OCI-LY1 (cell line): ENCODE data around the gene EIF4ENIF1.
A peak's percentile ranks its signal among the peaks of the same experiment; 100 is the strongest.
"Not testable (repeated sequence)": the region's sequence is repeated elsewhere in the genome, so short reads cannot be mapped to it uniquely, and the experiment has no call there.

Source experiments
- H2AFZ ChIP-seq: fragments of 200-600 bp; sonication (generic), shearing (Covaris generic); 2 replicates; pipeline ENCODE4 v1.6.0; 2014; ENCODE audit warnings: antibody characterized with exemption, mild to moderate bottlenecking, low read length
- H3F3A ChIP-seq: fragments of 200-600 bp; sonication (generic), shearing (Covaris generic); 2 replicates; pipeline ENCODE4 v1.6.0; 2014; ENCODE audit warnings: mild to moderate bottlenecking, antibody characterized with exemption, low read length, moderate library complexity; ENCODE audit not compliant: insufficient read depth
- H3K27ac ChIP-seq: fragments of 200-600 bp; sonication (generic); 2 replicates; pipeline ENCODE4 v1.5.1; 2014; ENCODE audit warnings: low read length, mixed run types, mild to moderate bottlenecking, low read depth; ENCODE audit not compliant: poor library complexity, severe bottlenecking
- H3K27me3 ChIP-seq: fragments of 200-600 bp; sonication (generic); 2 replicates; pipeline ENCODE4 v1.6.0; 2014; ENCODE audit warnings: antibody characterized with exemption, mild to moderate bottlenecking, low read length, moderate library complexity; ENCODE audit not compliant: insufficient read depth
- H3K36me3 ChIP-seq: fragments of 200-600 bp; sonication (generic); 2 replicates; pipeline ENCODE4 v1.6.1; 2014; ENCODE audit warnings: mild to moderate bottlenecking, antibody characterized with exemption, low read length, moderate library complexity, mixed read lengths; ENCODE audit not compliant: insufficient read depth
- H3K4me1 ChIP-seq: fragments of 200-600 bp; sonication (generic); 2 replicates; pipeline ENCODE4 v1.5.1; 2014; ENCODE audit warnings: mild to moderate bottlenecking, low read length, moderate library complexity; ENCODE audit not compliant: insufficient read depth, severe bottlenecking
- H3K4me2 ChIP-seq: fragments of 200-600 bp; sonication (generic), shearing (Covaris generic); 2 replicates; pipeline ENCODE4 v1.6.1; 2014; ENCODE audit warnings: low read length
- H3K4me3 ChIP-seq: fragments of 200-600 bp; sonication (generic); 2 replicates; pipeline ENCODE4 v1.5.1; 2014; ENCODE audit warnings: low read length, low read depth, mild to moderate bottlenecking, mixed read lengths; ENCODE audit not compliant: poor library complexity, severe bottlenecking
- H3K79me2 ChIP-seq: fragments of 200-600 bp; shearing (Covaris generic); 2 replicates; pipeline ENCODE4 v1.6.1; 2016; ENCODE audit warnings: mixed run types, low read length, mixed read lengths; ENCODE audit not compliant: insufficient read depth
- H3K9ac ChIP-seq: fragments of 200-600 bp; sonication (generic), shearing (Covaris generic); 2 replicates; pipeline ENCODE4 v1.6.1; 2014; ENCODE audit warnings: mild to moderate bottlenecking, low read length, mixed read lengths
- H3K9me2 ChIP-seq: fragments of 200-600 bp; sonication (generic), shearing (Covaris generic); 2 replicates; pipeline ENCODE4 v1.6.1; 2014; ENCODE audit warnings: low read depth, mild to moderate bottlenecking, low read length, mixed read lengths
- H3K9me3 ChIP-seq: fragments of 200-600 bp; shearing (Covaris generic); 2 replicates; pipeline ENCODE4 v1.6.1; 2014; ENCODE audit warnings: low read length, mixed read lengths
- H4K20me1 ChIP-seq: fragments of 200-600 bp; sonication (generic), shearing (Covaris generic); 2 replicates; pipeline ENCODE4 v1.6.0; 2016; ENCODE audit warnings: mild to moderate bottlenecking, low read length; ENCODE audit not compliant: insufficient read depth
- CTCF ChIP-seq: fragments of 200-600 bp; sonication (generic), shearing (Covaris generic); IDR thresholded peaks from 2 replicates; pipeline ENCODE4 v1.5.1; 2017; ENCODE audit warnings: mild to moderate bottlenecking, antibody characterized with exemption, low read length, moderate library complexity, mixed read lengths
- EZH2 ChIP-seq: fragments of 200-600 bp; sonication (generic), shearing (Covaris generic); IDR thresholded peaks from 2 replicates; pipeline ENCODE4 v1.8.0; 2017; ENCODE audit warnings: borderline replicate concordance, mixed run types, mild to moderate bottlenecking, antibody characterized with exemption, low read length, moderate library complexity, mixed read lengths

The EIF4ENIF1 gene

DNA sequence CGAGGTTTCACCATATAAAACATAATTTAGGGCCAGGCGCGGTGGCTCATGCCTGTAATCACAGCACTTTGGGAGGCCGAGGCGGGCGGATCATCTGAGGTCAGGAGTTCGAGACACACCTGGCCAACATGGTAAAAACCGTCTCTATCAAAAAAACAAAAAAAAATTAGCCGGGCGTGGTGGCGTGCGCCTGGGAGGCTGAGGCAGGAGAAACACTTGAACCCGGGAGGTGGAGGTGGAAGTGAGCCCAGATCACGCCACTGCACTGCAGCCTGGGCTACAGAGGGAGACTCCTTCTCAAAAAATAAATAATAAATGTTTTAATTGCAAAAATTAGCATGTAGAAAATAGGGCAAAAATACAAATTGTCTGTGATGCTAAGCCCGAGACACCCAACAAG, 5.7 kb upstream of the EIF4ENIF1 start:
- Histone ChIP-seq H4K20me1 (no peaks in the 10 kb centered on the region), H3K4me2 (peak overlapping the region; percentile 89), H3K9ac (peak overlapping the region; percentile 95), H3K9me3 (no peaks in the 10 kb centered on the region), H3K27ac (peak overlapping the region; percentile 93), H3K79me2 (peaks cover 26% of the 10 kb centered on the region), H2AFZ (peak overlapping the region; percentile 53), H3K9me2 (no peaks in the 10 kb centered on the region), H3K4me3 (peak overlapping the region; percentile 84), H3K36me3 (peaks cover 6% of the 10 kb centered on the region), H3F3A (peaks cover 4% of the 10 kb centered on the region; the same call in 1 of the 2 replicates), H3K4me1 (peaks cover 54% of the 10 kb centered on the region), H3K27me3 (no peaks in the 10 kb centered on the region)
- TF ChIP-seq CTCF = no peak
- TF ChIP-seq EZH2 = no peak

- not testable (repeated sequence) for H3K4me3 ChIP-seq, H3K4me2 ChIP-seq, H3K27me3 ChIP-seq, H3F3A ChIP-seq, H3K9me3 ChIP-seq, H2AFZ ChIP-seq, H3K36me3 ChIP-seq, H3K9me2 ChIP-seq, H4K20me1 ChIP-seq
- Histone ChIP-seq H3K79me2 (peaks cover 23% of the 10 kb centered on the region), H3K27ac (peak overlapping the region; percentile 93), H3K4me1 (peaks cover 57% of the 10 kb centered on the region), H3K9ac (peak overlapping the region; percentile 20; the same call in 1 of the 2 replicates)
Measured at GRCh38 chr22:31493355-31493754, 3.7 kb upstream of the EIF4ENIF1 start.

- Histone ChIP-seq H3F3A (peaks cover 4% of the 10 kb centered on the region; the same call in 1 of the 2 replicates), H3K27me3 (no peaks in the 10 kb centered on the region), H3K9me2 (no peaks in the 10 kb centered on the region), H3K9ac (no peak overlapping the region), H3K4me3 (no peak overlapping the region), H3K79me2 (peaks cover 17% of the 10 kb centered on the region), H3K36me3 (peaks cover 13% of the 10 kb centered on the region), H3K9me3 (no peaks in the 10 kb centered on the region), H2AFZ (no peak overlapping the region), H4K20me1 (no peaks in the 10 kb centered on the region), H3K4me2 (no peak overlapping the region), H3K4me1 (peaks cover 54% of the 10 kb centered on the region), H3K27ac (peak overlapping the region; percentile 95)
- TF ChIP-seq EZH2 (no peak), CTCF (no peak)
Measured at GRCh38 chr22:31492151-31492550, 2.5 kb upstream of the EIF4ENIF1 start.

DNA sequence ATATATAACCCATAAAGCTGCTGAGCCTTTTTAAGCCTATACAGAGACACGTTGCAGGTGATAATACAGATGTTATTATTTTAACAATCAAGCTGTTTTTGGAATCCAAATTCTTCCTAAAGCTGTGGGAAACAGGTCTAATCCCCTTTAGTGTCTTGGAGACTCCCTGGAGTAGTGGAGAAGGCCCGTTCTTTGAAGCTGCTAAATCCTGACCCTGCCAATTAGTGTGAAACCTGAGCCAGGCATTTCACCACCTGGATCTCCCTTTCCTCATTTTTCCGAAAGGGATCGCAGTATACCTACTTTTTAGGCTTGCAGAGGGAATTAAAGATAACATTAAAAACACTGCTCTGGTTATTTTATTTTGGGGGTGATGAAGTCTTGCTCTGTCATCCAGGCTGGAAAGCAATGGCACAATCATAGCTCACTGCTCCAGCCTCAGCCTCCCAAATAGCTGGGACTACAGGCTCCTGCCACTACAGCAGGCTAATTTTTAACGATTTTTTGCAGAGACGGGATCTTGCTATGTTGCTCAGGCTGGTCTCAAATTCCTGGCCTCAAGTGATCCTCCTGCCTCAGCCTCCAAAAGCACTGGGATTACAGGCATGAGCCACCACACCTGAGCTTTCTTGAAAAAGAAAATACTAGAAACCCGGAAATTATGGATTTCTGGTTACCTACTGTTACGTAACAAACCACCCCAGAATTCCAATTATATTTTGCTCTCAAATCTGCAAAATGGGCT, 1.7 kb upstream of the EIF4ENIF1 start:
- H2AFZ ChIP-seq = no peak overlapping the region
- H4K20me1 ChIP-seq = no peaks in the 10 kb centered on the region
- peak overlapping the region; percentile 82 for H3K4me2 ChIP-seq
- H3K9me3 ChIP-seq = no peaks in the 10 kb centered on the region
- peaks cover 20% of the 10 kb centered on the region for H3K36me3 ChIP-seq
- peaks cover 12% of the 10 kb centered on the region; the same call in 1 of the 2 replicates for H3K79me2 ChIP-seq
- peak overlapping the region; percentile 95 for H3K27ac ChIP-seq
- no peaks in the 10 kb centered on the region for H3K27me3 ChIP-seq
- H3F3A ChIP-seq = peaks cover 4% of the 10 kb centered on the region; the same call in 1 of the 2 replicates
- H3K4me1 ChIP-seq = peaks cover 54% of the 10 kb centered on the region
- no peaks in the 10 kb centered on the region for H3K9me2 ChIP-seq
- H3K9ac ChIP-seq = peak overlapping the region; percentile 86
- no peak for TF ChIP-seq CTCF
- no peak for TF ChIP-seq EZH2
- H3K4me3 ChIP-seq = peak overlapping the region; percentile 72
